ENCODE data around the gene PEX10. TPM values are rescaled to one million over a fixed set of nuclear protein-coding genes. Genes with fewer than 3 reads are reported as not detected.

The PEX10 gene
- total RNA-seq, 2 donors from 2014 or later = 4.7 to 17.0 TPM

DNA sequence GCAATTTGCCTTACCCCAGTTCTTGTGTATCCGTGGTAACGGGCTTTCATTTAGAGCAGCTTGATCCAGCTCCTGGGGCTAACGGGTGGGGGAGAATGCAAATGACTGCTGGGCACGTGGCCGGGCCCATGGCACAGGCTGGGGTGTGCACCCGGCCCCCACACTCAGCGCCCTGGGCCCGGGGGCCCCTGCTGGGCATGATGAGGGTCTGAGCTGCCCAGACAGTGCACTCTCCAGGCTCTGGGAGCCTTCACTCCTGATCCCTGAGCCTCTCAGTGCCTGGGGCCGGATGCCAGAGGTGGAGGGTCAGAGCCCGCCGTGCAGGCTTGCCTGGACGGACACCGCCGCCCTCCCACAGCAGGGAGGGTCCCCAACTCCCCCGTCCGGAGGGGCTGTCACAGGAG is 20.1 kb upstream of the PEX10 start:
- H3K27ac Mint-ChIP-seq = no peak overlapping the region
- ATAC-seq = no peak

GRCh38 chr1:2431518-2431917 is 19.2 kb upstream of the PEX10 start:
- ATAC-seq = no peak
- peaks cover 0 to 11% of the 10 kb centered on the region in 2 donors for H3K36me3 Mint-ChIP-seq
- H3K27ac Mint-ChIP-seq = no peak overlapping the region
- DNase-seq (ENCODE audit: low spot score in 2 of 2) = no peak
- H3K9me3 Mint-ChIP-seq = peaks cover 0 to 4% of the 10 kb centered on the region in 2 donors

More for the DNA sequence above, 20.1 kb upstream of the PEX10 start:
- peaks cover 0 to 11% of the 10 kb centered on the region in 2 donors for H3K36me3 Mint-ChIP-seq
- peaks cover 0 to 4% of the 10 kb centered on the region in 2 donors for H3K9me3 Mint-ChIP-seq
- DNase-seq (ENCODE audit: low spot score in 2 of 2) = no peak

DNA sequence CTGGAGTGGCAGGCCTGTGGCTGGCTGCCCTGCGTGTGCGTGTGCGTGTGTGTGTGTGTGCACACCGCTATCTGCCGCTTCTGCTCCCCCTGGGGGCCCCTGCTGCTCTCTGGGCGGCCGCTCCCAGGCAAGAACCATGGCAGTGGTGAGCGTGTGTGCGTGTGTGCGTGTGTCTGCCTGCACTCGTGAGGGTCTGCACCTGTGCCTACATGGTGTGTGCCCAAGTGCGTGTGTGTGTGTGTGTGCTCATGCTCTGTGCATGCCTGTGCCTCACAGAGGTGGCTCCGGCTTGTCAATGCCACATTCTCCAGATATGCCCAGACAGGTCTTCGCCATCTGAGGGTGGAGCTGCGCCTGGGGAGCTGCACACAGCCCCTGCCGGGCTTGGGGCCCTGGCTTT is 18.7 kb upstream of the PEX10 start:
- H3K36me3 Mint-ChIP-seq = peaks cover 0 to 11% of the 10 kb centered on the region in 2 donors
- ATAC-seq (no peak), DNase-seq (ENCODE audit: low spot score in 2 of 2) (no peak)
- H3K27ac Mint-ChIP-seq = no peak overlapping the region
- peaks cover 0 to 4% of the 10 kb centered on the region in 2 donors for H3K9me3 Mint-ChIP-seq

- no peak overlapping the region for H3K27ac Mint-ChIP-seq
- DNase-seq (ENCODE audit: low spot score in 2 of 2) (no peak), ATAC-seq (no peak)
- peaks cover 0 to 11% of the 10 kb centered on the region in 2 donors for H3K36me3 Mint-ChIP-seq
- peaks cover 0 to 4% of the 10 kb centered on the region in 2 donors for H3K9me3 Mint-ChIP-seq
Measured at GRCh38 chr1:2430592-2430973, 18.2 kb upstream of the PEX10 start.

- H3K36me3 Mint-ChIP-seq = peaks cover 0 to 11% of the 10 kb centered on the region in 2 donors
Measured at GRCh38 chr1:2429780-2430591, 17.6 kb upstream of the PEX10 start.

GRCh38 chr1:2428490-2428889 is 16.1 kb upstream of the PEX10 start:
- Mint-ChIP-seq H3K27ac (no peak overlapping the region), H3K36me3 (peaks cover 0 to 11% of the 10 kb centered on the region in 2 donors), H3K9me3 (peaks cover under 1 to 4% of the 10 kb centered on the region in 2 donors)
- DNase-seq (ENCODE audit: low spot score in 2 of 2) (no peak), ATAC-seq (no peak)

More at GRCh38 chr1:2429780-2430591, 17.6 kb upstream of the PEX10 start:
- DNase-seq (ENCODE audit: low spot score in 2 of 2) = no peak
- Mint-ChIP-seq H3K9me3 (peaks cover 0 to 4% of the 10 kb centered on the region in 2 donors), H3K27ac (peak overlapping the region in 1 of 2 donors; percentile 69)
- ATAC-seq = peak; percentile 37 to 74

DNA sequence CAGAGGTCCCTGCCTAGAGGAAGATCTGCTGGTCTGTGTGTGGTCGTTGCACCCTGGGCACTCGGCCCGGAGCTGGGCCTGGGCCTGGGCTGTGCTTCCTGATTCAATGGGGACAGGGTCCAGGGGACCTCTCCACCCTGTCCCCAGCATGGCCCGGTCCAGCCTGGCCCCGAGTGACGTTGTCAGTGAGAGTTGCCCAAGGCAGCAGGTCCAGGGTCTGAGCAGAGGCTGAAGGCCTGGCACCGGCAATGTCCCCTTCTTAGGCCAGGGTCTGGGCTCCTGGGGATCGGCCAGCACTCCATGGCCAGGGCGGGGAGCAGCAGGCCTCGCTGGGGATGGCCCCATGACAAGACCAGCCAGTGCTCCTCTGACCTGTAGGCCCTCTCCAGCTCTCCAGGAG is 15.6 kb upstream of the PEX10 start:
- Mint-ChIP-seq H3K9me3 (peaks cover 4% of the 10 kb centered on the region in 2 donors), H3K27ac (no peak overlapping the region), H3K36me3 (peaks cover 0 to 11% of the 10 kb centered on the region in 2 donors)
- DNase-seq (ENCODE audit: low spot score in 2 of 2) (no peak), ATAC-seq (no peak)

GRCh38 chr1:2427051-2427450 is 14.7 kb upstream of the PEX10 start:
- Mint-ChIP-seq H3K36me3 (peaks cover 0 to 11% of the 10 kb centered on the region in 2 donors), H3K9me3 (peaks cover 4% of the 10 kb centered on the region in 2 donors), H3K27ac (no peak overlapping the region)
- ATAC-seq (no peak), DNase-seq (ENCODE audit: low spot score in 2 of 2) (no peak)

GRCh38 chr1:2426540-2426939 is 14.2 kb upstream of the PEX10 start:
- DNase-seq (ENCODE audit: low spot score in 2 of 2) (no peak), ATAC-seq (no peak)
- peaks cover 4% of the 10 kb centered on the region in 2 donors for H3K9me3 Mint-ChIP-seq
- peaks cover 0 to 11% of the 10 kb centered on the region in 2 donors for H3K36me3 Mint-ChIP-seq
- no peak overlapping the region for H3K27ac Mint-ChIP-seq

DNA sequence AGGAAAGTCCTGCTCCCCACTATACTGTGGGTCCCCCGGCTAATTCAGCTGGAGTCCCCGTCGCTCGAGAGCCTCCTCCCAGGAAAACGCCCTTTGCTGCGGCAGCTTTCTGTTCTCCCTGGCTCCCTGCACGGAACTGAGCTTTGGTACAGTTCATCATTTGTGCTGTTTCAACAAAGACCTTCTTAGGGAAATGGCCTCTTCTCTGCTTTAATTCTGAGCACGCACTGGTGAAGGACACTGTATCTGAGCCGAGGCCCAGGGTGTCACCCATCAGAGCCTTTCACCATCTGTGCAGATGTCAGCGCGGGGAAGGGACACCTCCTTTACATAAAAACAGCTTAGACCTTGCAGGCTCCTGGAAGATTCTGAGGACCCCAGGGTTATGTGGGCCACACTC is 13.5 kb upstream of the PEX10 start:
- ATAC-seq = no peak
- peaks cover 4% of the 10 kb centered on the region in 2 donors for H3K9me3 Mint-ChIP-seq
- H3K27ac Mint-ChIP-seq = no peak overlapping the region
- peaks cover 0 to 11% of the 10 kb centered on the region in 2 donors for H3K36me3 Mint-ChIP-seq
- DNase-seq (ENCODE audit: low spot score in 2 of 2) = no peak

DNA sequence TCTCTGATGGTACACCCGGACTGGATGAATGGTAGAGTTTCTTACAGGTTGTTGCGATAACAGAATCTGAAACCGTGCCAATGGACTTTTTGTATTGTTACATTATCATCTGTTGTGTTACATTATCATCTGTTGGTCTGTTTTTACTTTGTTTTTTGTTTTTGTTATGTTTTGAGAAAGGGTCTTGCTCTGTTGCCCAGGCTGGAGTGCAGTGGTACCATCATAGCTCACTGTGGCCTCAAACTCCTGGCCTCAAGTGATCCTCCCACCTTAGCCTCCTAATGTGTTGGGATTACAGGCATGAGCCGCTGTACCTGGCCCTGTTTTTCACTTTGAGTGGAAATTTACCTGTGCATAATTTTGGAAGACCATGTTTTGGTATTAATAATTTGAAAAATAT is 10.2 kb upstream of the PEX10 start:
- Mint-ChIP-seq H3K9me3 (peaks cover 0 to 4% of the 10 kb centered on the region in 2 donors), H3K27ac (no peak overlapping the region), H3K36me3 (no peaks in the 10 kb centered on the region)
- ATAC-seq (no peak), DNase-seq (ENCODE audit: low spot score in 2 of 2) (no peak)

- peaks cover 0 to under 1% of the 10 kb centered on the region in 2 donors for H3K36me3 Mint-ChIP-seq
- peak overlapping the region in 1 of 2 donors; percentile 23 for H3K27ac Mint-ChIP-seq
- ATAC-seq = no peak
- peaks cover 0 to 4% of the 10 kb centered on the region in 2 donors for H3K9me3 Mint-ChIP-seq
- DNase-seq (ENCODE audit: low spot score in 2 of 2) = no peak
Measured at GRCh38 chr1:2419416-2419815, 7.1 kb upstream of the PEX10 start.

DNA sequence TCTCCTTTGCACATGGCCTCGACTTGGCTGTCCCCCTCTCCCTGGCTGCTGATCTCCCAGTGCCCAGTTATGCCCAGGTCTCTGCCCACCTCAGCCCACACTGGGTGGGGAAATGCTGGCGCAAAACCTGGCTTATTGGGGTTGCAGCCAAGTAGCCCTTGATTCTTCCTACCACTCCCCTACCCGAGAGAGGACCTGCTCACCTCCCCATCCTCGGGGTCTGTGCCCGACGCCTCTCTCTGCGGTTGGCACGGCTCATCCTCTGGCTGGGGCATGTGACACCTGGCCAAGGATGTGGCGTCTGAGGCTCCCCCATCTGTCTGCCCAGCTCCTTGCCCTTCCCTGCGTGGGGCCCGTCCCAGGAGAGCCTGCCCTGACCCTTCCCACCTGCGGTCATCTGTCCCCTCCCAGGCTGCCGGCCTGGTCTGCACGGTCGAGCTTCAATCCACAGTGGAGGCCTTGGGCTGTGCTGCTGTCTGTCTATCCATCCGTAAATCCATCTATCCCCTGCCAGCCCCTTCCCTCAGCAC is 6.5 kb upstream of the PEX10 start:
- peak overlapping the region in 1 of 2 donors; percentile 23 for H3K27ac Mint-ChIP-seq
- ATAC-seq (no peak), DNase-seq (ENCODE audit: low spot score in 2 of 2) (no peak)
- H3K36me3 Mint-ChIP-seq = peaks cover 4 to 5% of the 10 kb centered on the region in 2 donors
- peaks cover 0 to 4% of the 10 kb centered on the region in 2 donors for H3K9me3 Mint-ChIP-seq

- DNase-seq (ENCODE audit: low spot score in 2 of 2) (no peak), ATAC-seq (no peak)
- Mint-ChIP-seq H3K27ac (no peak overlapping the region), H3K36me3 (peaks cover 4 to 5% of the 10 kb centered on the region in 2 donors), H3K9me3 (no peaks in the 10 kb centered on the region)
Measured at GRCh38 chr1:2417833-2418225, 5.5 kb upstream of the PEX10 start.

DNA sequence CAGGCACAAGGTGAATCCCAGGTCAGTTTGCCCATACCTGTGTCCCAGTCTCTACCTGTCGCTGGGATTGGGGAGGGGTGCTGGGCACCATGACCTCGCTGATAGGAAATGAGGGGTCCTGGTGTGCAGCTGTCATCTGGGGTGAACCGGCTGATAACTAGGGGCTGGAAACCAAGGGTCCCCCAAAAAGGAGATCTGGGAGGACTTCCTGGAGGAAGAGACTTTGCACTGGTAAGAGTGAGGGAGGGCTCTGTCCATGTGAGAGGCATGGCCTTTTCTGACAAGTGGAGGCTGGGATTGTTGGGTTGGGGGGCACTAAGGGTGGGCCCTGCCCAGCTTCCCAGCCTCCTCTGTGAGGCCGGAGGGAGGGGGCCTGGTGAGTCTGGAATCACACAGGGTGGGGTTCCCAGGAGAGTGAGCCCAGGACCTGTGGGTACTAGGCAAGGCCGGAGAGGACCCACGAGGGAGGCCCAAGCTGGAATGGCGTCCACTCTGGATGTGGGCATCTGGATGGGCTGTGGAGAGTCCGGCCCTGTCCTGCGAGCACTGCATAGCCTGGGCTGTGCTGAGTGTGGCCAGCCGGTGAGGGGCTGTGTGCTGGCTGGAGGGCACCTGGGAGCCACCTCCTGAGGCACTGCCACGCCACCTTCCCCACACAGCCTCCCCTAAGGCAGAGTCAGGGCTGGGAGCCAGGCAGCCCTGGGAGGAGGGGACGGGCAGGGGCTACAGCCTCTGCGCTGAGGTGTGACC is 4.9 kb upstream of the PEX10 start:
- no peak for DNase-seq (ENCODE audit: low spot score in 2 of 2)
- peak overlapping the region; percentile 65 to 93 for H3K27ac Mint-ChIP-seq
- ATAC-seq = no peak
- no peaks in the 10 kb centered on the region for H3K9me3 Mint-ChIP-seq
- H3K36me3 Mint-ChIP-seq = peaks cover 4 to 5% of the 10 kb centered on the region in 2 donors

- Mint-ChIP-seq H3K36me3 (peaks cover 4 to 5% of the 10 kb centered on the region in 2 donors), H3K27ac (peak overlapping the region; percentile 65 to 93)
Measured at GRCh38 chr1:2416403-2416802, 4.0 kb upstream of the PEX10 start.

DNA sequence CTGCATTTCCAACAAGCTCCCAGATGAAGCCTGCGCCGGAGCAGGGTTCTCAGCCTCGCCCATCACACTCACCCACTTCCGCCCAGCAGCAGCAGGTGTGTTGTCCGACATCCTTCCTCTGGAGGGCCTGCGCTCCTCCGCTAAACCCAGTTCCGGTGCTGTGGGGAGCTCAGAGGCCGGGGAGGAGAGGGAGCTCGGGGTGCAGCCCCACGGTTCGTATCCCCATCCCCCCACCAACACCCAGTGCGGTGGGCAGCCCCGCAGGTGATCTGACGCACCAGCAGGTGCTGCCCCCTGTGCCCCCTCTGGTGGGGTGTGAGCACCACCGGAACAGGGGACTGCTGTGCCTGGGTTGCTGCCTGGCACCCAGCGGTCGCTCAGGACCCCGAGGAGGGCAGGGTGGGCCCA is 3.4 kb upstream of the PEX10 start:
- H3K27ac Mint-ChIP-seq = peak overlapping the region; percentile 65 to 78
- peaks cover 4 to 5% of the 10 kb centered on the region in 2 donors for H3K36me3 Mint-ChIP-seq
- H3K9me3 Mint-ChIP-seq = no peaks in the 10 kb centered on the region
- ATAC-seq (peak in 1 of 2 donors; percentile 23), DNase-seq (ENCODE audit: low spot score in 2 of 2) (peak; percentile 43 to 68)

More at GRCh38 chr1:2416403-2416802, 4.0 kb upstream of the PEX10 start:
- ATAC-seq (no peak), DNase-seq (ENCODE audit: low spot score in 2 of 2) (no peak)
- no peaks in the 10 kb centered on the region for H3K9me3 Mint-ChIP-seq
